Transverse colon (tissue), 4 donors: Measurements from ENCODE around the gene SEC24C.

Source experiments
- CTCF ChIP-seq, 5 experiments: fragments of 200-600 bp in 3 of 5; fragments of 450-650 bp in 2 of 5; sonication (generic) in 3 of 5; IDR thresholded peaks; 1 replicate in 2 of 5; 2 replicates in 3 of 5; pipeline ENCODE4 v1.5.1; 2016 to 2017; ENCODE audit warnings: antibody characterized with exemption in 5 of 5, inconsistent platforms in 3 of 5, mild to moderate bottlenecking in 2 of 5, moderate library complexity in 1 of 5
- POLR2A ChIP-seq: fragments of 450-650 bp; IDR thresholded peaks from one replicate; pipeline ENCODE4 v1.6.1; 2016; ENCODE audit warnings: antibody characterized with exemption, mild to moderate bottlenecking, moderate library complexity
- POLR2AphosphoS5 ChIP-seq, 3 donors: sonication (generic); formaldehyde crosslinking; IDR thresholded peaks; one replicate each; pipeline ENCODE4 v1.6.1; 2016; ENCODE audit warnings: antibody characterized with exemption in 3 of 3

- TF ChIP-seq CTCF (IDR thresholded peaks at IDR 0.05) (no peak), POLR2A (no peak), POLR2AphosphoS5 (IDR thresholded peaks at IDR 0.05) (no peak)
These were observed 70.2 kb downstream of the SEC24C start for GRCh38 chr10:73814276-73814895.
